T-helper 2 cell treated with Interferon-gamma antibody and Interleukin-4, amounts not matched to agents 5 μg/mL and 100 μg/mL, for 36 hours (primary cell): ENCODE results near the gene HOXB3.

ENCODE experiments used
- DNase-seq: peaks from one replicate; pipeline ENCODE4 v3.0.0; 2021; ENCODE audit warnings: low spot score
- H3K27ac Mint-ChIP-seq: one replicate; pipeline ENCODE4 v1.8.0; 2021; ENCODE audit warnings: mild to moderate bottlenecking, mixed read lengths
- H3K27me3 Mint-ChIP-seq: one replicate; pipeline ENCODE4 v1.8.0; 2021; ENCODE audit warnings: low read depth, mixed read lengths
- H3K36me3 Mint-ChIP-seq: one replicate; pipeline ENCODE4 v1.8.0; 2021; ENCODE audit warnings: low read depth, mixed read lengths
- H3K4me1 Mint-ChIP-seq: one replicate; pipeline ENCODE4 v1.8.0; 2021; ENCODE audit warnings: low read depth, mixed read lengths
- H3K4me3 Mint-ChIP-seq: one replicate; pipeline ENCODE4 v1.8.0; 2022; ENCODE audit warnings: mild to moderate bottlenecking, moderate library complexity, mixed read lengths
- H3K9me3 Mint-ChIP-seq: one replicate; pipeline ENCODE4 v1.8.0; 2021; ENCODE audit warnings: mixed read lengths

Gene HOXB3

DNA sequence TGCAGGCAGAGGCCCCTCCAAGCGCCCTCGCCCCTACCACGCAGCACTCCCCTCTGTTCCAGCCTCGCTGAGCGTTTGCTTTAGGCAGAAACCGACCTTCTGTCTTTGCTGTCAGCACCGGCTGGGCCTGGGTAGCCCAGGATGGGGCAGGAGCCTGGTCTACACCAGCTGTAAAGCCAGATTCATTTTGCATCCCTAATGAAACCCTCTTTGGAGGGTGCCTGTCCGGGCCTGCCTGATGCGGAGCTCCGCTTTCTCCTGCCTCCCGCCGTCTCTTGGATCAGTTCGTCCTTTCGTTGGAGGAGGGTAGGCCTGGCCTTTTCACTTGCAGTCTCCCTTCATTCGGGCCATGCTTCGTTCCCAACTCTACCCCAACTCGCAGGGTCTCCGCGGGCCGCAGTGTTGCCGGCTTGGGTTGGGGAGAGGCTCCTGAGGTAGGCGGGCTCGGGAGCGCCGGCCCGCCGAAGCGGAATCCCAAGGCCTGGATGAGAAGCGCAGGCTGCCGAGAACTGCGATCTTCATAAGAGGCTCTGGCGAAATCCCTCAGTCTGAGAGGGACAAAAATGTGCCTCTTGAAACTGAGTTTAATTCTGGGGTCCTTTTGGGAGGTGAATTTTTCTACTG lies 29.9 kb upstream of the HOXB3 start:
- DNase-seq: no peak
- H3K36me3 Mint-ChIP-seq: peaks cover 3% of the 10 kb centered on the region
- no peak overlapping the region for H3K4me3 Mint-ChIP-seq
- peaks cover 22% of the 10 kb centered on the region for H3K4me1 Mint-ChIP-seq
- H3K27me3 Mint-ChIP-seq: peaks cover 95% of the 10 kb centered on the region
- H3K9me3 Mint-ChIP-seq: no peaks in the 10 kb centered on the region
- H3K27ac Mint-ChIP-seq: no peak overlapping the region

DNA sequence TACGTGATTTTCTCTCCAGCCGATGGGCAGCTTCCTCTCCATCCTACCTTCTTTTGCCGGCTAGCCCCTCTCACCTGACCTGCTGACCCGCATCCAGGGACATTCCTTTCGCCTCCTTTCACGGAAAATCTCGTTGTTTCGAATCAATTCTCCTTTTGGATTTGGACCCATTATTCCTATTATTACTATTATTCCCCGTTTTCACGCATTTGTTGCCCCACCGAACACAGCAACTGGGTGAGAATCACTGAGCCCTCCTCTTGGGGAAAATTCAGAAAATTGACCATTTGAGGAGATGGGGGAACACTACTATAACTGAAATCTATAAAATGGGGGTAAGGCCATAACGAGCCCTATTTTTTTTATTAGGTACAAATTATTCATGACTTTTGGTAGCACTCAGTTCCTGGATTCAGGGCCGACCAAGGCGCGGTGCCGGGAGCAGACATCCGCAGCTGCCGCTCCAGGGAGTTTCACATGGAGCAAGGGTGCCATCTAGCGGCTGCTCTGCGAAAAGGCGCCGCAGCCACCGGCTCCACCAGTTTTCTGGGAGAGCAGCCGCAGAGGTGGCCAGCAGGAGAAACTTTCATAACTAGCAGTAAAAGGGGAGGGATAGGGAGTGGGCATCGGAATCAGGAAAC lies 28.3 kb upstream of the HOXB3 start:
- peaks cover 3% of the 10 kb centered on the region for H3K36me3 Mint-ChIP-seq
- H3K27me3 Mint-ChIP-seq: peaks cover 94% of the 10 kb centered on the region
- H3K4me3 Mint-ChIP-seq: peak overlapping the region; percentile 44
- peak; percentile 74 for DNase-seq
- H3K4me1 Mint-ChIP-seq: peaks cover 20% of the 10 kb centered on the region
- no peaks in the 10 kb centered on the region for H3K9me3 Mint-ChIP-seq
- H3K27ac Mint-ChIP-seq: no peak overlapping the region

DNA sequence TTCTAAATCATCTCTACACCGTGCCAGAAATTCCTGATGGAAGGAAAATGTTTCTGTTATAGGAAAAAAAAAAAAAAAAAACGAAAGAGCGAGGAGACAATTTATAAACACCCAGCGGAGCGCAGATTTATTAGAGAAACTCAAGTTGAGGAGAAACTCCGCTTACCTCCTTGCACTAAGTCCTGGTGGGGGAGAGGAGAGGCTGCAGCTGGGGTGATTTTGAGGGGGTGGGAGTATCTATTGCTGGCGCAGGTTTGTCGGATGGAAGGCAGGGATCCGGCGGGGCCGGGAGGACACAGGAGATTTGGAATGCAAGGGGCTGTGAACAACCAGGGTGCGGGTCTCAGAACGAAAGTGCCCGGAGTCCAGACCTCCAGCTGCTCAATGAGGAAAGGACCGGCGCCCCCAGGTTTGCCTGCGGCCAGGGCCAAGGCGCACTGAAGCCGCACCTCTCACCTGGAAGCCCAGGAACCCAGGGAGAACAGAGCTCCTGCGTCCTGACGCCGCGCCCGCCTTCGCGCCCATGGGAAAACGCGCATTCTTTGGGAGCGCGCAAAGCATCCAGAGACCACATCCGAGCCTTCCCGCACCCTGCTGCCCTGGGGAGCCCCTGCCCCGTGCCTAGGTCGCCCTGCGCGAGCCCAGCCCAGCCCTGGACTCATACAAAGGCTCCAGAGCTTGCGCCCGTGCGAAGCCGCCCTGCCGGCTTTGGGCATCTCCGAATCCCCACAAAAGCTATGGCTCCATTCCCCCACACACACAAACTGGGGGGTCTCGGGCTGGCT lies 27.6 kb upstream of the HOXB3 start:
- Mint-ChIP-seq H3K4me1 (peaks cover 24% of the 10 kb centered on the region), H3K9me3 (no peaks in the 10 kb centered on the region), H3K4me3 (no peak overlapping the region), H3K36me3 (peaks cover 3% of the 10 kb centered on the region), H3K27ac (no peak overlapping the region), H3K27me3 (peaks cover 92% of the 10 kb centered on the region)
- DNase-seq: no peak

DNA sequence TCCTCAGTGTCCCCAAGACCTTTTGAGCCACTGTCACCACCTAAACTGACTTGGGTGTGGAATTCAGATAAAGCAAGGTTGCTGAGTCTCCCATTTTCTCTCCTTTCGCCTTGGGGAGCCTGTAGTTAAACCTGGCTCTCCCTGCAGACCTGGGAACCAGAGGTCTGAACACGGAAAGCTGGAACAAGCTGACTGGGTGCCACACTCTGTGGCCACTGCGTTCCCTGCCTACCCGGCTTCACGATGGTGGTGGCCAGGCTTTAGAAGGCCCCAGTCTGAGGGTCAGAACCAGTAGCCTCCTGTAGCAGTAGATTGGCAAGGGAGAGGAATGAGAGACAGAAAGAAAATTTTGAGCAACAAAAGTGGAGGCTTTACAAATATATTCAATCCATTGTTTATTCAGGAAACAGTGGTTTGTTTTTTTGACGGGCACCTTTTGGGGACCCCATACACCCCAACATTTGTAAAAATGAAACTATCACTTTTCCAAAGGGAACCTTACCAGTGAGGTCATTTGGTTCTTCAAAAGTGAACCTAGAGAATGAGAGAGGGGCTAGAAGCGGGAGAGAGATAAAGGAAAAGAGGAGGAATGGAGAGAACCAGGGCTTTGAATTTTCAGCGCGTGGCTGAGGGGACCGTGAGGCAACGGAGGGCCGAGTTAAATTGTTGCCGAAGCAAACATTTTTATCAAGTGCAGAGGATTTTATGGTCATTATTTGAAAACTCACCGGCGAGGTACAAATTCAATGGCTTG lies 26.9 kb upstream of the HOXB3 start:
- Mint-ChIP-seq H3K27me3 (peaks cover 90% of the 10 kb centered on the region), H3K9me3 (no peaks in the 10 kb centered on the region), H3K27ac (peak overlapping the region; percentile 15), H3K4me1 (peaks cover 27% of the 10 kb centered on the region), H3K4me3 (peak overlapping the region; percentile 1), H3K36me3 (peaks cover 3% of the 10 kb centered on the region)
- DNase-seq: no peak

DNA sequence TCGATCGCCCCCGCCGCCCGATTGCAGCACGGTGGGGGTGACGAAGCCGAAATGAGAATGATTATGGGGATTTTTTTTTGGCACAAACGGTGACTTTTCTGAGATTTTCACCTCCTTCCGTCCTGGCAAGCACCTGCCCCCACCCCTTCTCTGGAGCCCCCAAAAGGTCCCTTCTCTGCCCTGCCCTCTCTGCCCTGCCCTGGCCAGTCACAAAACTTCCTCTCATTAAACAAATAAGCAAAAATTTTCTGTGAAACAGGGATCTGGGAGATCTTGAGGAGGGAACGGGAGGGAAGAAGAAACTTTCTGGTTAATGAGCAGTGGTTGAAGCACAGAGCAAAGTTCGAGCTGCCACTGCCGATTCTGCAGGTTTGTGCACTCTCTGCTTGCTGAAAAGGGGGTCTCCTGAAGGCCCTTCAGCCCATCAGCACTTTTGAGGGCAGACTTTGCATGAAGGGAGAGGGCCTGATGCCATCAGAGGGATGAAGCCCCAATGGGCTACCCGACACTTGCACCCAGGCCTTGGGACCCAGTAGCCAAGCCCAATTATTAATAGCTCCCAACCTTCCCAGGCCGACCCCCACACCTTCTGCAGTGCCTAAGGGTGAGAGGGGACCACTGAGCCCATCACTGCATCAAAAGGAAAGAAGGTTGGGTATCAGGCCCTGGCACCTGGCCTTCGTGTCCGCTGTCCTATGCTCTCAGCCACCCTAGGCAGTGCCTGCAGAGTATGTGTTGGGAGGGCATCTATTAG lies 26.1 kb upstream of the HOXB3 start:
- Mint-ChIP-seq H3K9me3 (no peaks in the 10 kb centered on the region), H3K27me3 (peaks cover 91% of the 10 kb centered on the region), H3K4me3 (peak overlapping the region; percentile 7), H3K36me3 (peaks cover 3% of the 10 kb centered on the region), H3K27ac (no peak overlapping the region), H3K4me1 (peaks cover 34% of the 10 kb centered on the region)
- no peak for DNase-seq

DNA sequence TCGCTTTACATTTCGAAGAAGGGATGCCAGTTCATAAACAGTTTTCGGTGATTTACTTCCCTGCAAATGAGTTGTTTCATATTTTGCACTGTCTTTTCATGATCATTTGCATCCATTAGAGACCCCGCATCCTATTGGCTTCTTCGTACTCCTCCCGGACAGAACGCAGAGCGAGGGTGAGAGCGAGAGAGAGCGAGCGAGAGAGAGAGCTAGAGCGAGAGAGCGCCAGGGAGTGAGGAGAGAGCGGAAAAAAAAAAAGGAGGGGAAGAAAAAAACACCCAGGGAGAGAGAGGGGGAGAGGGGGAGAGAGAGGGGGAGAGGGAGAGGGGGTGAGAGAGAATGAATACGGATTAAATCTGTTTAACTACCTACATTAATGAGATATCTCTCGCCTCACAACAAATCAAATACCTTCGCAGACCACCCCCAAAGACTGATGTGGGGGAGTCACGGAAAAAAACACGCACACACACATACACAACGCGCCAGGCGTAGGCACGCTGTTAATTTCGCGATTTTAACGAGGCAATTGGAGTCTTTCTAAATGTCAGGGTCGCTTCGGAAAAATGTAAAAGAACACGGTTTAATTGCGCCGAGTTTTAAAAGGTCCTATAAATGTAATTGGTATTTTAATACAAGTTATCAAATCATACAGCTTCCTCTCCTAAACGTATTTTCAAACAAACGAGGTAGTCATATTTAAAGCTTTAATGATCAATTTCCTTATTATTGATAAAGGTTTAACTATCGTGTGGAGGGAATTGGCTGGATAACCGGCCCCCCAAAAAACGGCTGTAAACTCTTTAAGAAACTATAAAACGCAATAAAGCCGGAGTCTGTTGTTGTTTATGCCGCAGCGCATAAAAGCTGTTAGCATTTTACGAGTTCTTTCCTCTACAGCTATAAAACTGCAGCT lies 25.3 kb upstream of the HOXB3 start, which contains the start of gene HOXB8:
TSS of gene HOXB8 (minus strand) at position 246 of the 916 bp plus-strand sequence. CDS start 588 bp downstream, outside the sequence.
- Mint-ChIP-seq H3K4me3 (peak within 1 kb of the TSS; percentile 50), H3K36me3 (peaks cover 5% of the 10 kb centered on the region), H3K9me3 (no peaks in the 10 kb centered on the region), H3K27ac (peak within 1 kb of the TSS; percentile 80), H3K4me1 (peaks cover 39% of the 10 kb centered on the region), H3K27me3 (peaks cover 88% of the 10 kb centered on the region)
- no peak for DNase-seq

DNA sequence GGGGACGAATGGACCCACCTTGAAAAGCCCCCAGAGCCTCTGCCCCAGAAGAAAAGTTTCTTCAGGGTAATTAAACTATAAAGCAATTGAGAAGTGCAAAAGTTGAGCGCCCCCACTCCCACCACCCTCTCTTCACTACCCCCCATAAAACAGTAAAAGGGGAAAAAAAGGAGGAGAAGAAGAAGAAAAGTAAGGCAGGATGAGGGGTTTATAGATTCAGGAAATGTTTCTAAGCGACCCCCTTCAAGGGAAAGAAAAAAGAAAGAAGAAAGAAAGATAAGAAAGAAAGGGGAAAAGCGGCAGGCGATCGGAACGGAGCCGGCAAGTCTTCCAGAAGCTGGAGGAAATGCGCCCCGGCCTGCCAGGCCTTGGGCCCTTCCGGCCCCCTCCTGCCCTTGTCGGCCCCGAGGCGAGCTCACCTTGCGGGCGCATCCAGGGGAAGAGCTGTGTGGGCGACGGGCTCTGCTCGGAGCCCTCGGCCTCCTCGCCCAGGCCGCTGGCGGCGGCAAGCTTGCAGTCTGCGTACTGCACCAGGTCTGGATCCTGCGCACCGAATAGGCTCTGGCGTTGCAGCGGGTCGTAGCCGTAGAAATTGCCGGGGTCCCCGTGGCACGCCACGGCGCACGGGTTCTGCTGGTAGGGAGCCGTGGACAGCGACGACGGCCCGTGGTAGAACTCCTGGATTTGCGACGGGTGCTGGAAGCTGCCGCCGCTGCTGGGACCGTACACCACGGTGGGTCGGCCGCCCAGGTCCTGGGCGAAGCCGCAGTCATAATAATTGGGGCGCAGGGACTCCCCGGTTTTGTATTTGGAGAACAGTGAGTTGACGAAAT lies 24.0 kb upstream of the HOXB3 start:
- Mint-ChIP-seq H3K27me3 (peaks cover 86% of the 10 kb centered on the region), H3K4me1 (peaks cover 37% of the 10 kb centered on the region), H3K4me3 (peak overlapping the region; percentile 67), H3K36me3 (peaks cover 5% of the 10 kb centered on the region), H3K27ac (peak overlapping the region; percentile 68), H3K9me3 (no peaks in the 10 kb centered on the region)
- no peak for DNase-seq

DNA sequence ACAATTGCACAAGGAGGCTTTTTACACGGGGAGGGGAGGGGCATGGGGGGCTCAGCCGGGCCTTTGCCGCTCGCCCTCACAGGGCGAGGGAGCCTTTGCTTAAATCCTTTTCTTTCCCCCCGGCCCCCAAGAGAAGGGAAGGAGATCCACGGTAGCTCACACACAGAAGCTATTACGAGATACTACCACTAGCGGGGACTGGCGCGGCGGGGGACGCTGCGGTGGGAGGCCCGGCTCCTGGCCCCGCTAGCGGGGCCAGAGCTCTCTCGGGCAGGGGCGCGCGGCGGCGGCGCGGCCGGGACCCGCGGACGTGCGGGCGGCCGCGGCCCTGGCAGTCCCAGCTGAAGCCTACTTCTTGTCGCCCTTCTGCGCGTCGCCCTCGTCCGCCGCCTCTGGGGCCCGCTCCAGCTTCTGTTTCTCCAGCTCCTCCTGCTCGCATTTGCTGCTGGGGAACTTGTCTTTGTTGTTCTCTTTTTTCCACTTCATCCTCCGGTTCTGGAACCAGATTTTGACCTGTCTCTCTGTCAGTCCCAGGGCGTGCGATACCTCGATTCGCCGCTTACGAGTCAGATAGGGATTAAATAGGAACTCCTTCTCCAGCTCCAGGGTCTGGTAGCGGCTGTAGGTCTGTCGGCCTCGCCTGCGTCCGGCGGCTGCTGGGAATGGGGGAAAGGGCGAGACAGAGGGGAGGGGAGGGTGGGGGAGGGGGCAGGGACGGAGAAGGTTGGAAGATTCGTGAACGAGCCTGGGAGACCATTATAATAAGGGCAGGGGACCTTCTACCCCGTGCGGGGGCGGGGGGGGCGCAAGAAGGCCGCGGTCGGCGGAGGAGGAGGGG lies 23.0 kb upstream of the HOXB3 start:
- Mint-ChIP-seq H3K27ac (peak overlapping the region; percentile 69), H3K4me3 (peak overlapping the region; percentile 83), H3K4me1 (peaks cover 29% of the 10 kb centered on the region), H3K36me3 (peaks cover 3% of the 10 kb centered on the region), H3K9me3 (no peaks in the 10 kb centered on the region), H3K27me3 (peaks cover 84% of the 10 kb centered on the region)
- no peak for DNase-seq

DNA sequence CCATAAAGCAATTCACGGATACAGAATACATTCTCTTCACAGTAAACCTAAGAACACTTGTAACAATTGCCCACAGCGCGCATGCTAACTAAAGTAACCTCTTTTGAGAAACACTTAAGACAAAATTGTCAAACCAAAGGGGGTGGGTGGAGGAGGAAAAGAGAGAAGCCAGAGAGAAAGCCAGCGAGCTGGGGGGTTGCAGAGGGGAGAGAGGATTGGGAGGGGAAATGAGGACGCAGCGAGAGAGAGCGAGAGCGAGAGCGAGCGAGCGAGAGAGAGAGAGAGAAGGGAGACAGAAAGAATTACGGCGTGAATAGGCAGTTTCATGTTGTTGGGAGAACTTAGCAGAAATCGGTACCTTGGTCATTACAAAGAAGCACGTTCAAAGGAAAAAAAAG lies 22.4 kb upstream of the HOXB3 start:
- no peaks in the 10 kb centered on the region for H3K9me3 Mint-ChIP-seq

DNA sequence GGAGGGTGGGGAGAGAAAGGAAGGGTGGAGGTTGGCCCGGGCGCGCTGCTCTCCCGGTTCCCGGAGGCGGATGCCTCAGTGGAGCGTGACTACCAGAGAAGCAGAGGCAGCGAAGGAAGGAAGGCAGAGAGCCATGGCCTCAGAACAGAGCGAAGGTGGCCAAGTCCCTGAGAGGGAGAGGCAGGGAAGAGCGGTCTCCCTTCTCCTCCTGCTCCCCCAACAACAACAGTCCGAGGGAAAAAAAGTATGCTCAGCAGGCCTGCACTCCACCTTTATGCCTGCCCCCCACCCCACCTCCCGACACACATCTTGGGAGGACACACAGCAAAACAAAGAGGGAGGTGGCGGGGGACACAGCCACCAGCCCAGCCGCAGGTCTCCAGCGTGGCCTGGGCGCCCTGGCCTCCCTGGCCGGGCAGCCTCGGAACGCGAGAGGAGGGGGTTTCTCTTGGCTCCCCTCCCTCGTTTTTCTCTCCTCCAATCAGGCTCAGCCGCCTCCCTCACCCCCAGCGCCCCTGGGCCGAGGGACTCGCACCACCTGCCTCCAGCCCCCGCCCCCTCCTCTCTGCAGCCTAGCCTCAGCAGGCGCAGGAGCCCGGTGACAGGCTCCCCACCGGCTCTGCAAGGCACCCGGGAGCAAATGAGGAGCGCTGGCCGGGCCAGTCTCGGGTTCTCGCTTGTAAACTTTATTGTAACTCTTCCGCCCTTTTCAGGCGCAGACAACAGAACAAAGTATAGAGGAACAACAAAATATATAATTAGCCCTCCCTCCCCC lies 21.8 kb upstream of the HOXB3 start:
- Mint-ChIP-seq H3K36me3 (peaks cover 3% of the 10 kb centered on the region), H3K27ac (peak overlapping the region; percentile 57), H3K4me3 (peak overlapping the region; percentile 90), H3K27me3 (peaks cover 84% of the 10 kb centered on the region), H3K9me3 (no peaks in the 10 kb centered on the region), H3K4me1 (peaks cover 22% of the 10 kb centered on the region)
- DNase-seq: no peak

More for the DNA sequence above, 22.4 kb upstream of the HOXB3 start:
- H3K27ac Mint-ChIP-seq: peak overlapping the region; percentile 37
- H3K27me3 Mint-ChIP-seq: peaks cover 84% of the 10 kb centered on the region
- peaks cover 28% of the 10 kb centered on the region for H3K4me1 Mint-ChIP-seq
- peak overlapping the region; percentile 68 for H3K4me3 Mint-ChIP-seq
- H3K36me3 Mint-ChIP-seq: peaks cover 3% of the 10 kb centered on the region
- no peak for DNase-seq

DNA sequence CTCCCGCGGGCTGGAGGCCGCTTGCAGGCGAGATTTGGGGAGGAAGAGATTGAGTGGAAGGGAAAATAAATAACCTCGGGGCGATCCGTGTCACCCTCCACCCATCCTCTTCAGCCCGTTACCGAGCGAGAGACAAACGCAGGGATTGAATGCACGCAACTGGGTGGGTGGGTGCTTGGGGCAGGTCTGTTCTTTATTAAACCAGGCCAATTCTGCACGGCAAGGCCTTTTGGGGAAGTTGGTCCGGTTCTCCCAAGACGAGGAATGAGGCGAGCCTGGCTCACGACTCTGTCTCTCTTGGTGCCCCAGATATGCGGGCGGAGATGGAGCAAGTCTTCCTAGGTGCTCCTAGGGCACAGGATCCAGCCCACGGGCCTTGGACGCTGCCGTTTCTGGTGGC lies 21.2 kb upstream of the HOXB3 start:
- H3K36me3 Mint-ChIP-seq: peaks cover 3% of the 10 kb centered on the region
- no peak for DNase-seq
- H3K4me1 Mint-ChIP-seq: peaks cover 22% of the 10 kb centered on the region
- H3K9me3 Mint-ChIP-seq: no peaks in the 10 kb centered on the region
- H3K27me3 Mint-ChIP-seq: peaks cover 83% of the 10 kb centered on the region
- H3K27ac Mint-ChIP-seq: peak overlapping the region; percentile 13
- H3K4me3 Mint-ChIP-seq: peak overlapping the region; percentile 90
